ENCODE results near the gene PTGS2. TPM values are rescaled to one million over a fixed set of nuclear protein-coding genes. Genes with fewer than 3 reads are reported as not detected.

PTGS2 gene
- total RNA-seq, 1 donor from 2014 or later, result 0.85 TPM

DNA sequence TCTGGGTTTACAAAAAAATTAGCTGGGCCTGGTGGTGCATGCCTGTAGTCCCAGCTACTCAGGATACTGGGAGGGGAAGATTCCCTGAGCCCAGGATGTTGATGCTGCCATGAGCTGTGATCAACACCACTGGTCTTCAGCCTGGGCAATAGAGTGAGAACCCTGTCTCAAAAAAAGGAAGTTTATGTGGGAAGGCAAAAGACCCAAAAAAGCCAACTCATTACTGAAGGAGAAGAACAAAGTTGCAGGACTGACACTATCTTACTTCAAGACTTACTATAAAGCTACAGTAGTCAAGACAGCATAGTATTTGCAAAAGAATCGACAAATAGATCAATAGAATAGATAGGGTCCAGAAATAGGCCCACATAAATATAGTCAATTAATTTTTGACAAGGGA lies 9.2 kb upstream of the PTGS2 start:
- intact Hi-C loops (cut with micrococcal nuclease), result no loop called here
- H3K4me3 ChIP-seq, result no peak overlapping the region
- no peak overlapping the region for H3K27ac ChIP-seq (replicated peaks)
- TF ChIP-seq, protein P1, sequence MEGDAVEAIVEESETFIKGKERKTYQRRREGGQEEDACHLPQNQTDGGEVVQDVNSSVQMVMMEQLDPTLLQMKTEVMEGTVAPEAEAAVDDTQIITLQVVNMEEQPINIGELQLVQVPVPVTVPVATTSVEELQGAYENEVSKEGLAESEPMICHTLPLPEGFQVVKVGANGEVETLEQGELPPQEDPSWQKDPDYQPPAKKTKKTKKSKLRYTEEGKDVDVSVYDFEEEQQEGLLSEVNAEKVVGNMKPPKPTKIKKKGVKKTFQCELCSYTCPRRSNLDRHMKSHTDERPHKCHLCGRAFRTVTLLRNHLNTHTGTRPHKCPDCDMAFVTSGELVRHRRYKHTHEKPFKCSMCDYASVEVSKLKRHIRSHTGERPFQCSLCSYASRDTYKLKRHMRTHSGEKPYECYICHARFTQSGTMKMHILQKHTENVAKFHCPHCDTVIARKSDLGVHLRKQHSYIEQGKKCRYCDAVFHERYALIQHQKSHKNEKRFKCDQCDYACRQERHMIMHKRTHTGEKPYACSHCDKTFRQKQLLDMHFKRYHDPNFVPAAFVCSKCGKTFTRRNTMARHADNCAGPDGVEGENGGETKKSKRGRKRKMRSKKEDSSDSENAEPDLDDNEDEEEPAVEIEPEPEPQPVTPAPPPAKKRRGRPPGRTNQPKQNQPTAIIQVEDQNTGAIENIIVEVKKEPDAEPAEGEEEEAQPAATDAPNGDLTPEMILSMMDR (IDR thresholded peaks at IDR 0.05; ENCODE audit: borderline replicate concordance), result no peak
- H3K4me1 ChIP-seq, result no peaks in the 10 kb centered on the region
- no peaks in the 10 kb centered on the region for H3K27me3 ChIP-seq (ENCODE audit: low read depth)
- H3K36me3 ChIP-seq, result no peaks in the 10 kb centered on the region
- peaks cover 26% of the 10 kb centered on the region for H3K9me3 ChIP-seq (replicated peaks)
- DNase-seq, result no peak

DNA sequence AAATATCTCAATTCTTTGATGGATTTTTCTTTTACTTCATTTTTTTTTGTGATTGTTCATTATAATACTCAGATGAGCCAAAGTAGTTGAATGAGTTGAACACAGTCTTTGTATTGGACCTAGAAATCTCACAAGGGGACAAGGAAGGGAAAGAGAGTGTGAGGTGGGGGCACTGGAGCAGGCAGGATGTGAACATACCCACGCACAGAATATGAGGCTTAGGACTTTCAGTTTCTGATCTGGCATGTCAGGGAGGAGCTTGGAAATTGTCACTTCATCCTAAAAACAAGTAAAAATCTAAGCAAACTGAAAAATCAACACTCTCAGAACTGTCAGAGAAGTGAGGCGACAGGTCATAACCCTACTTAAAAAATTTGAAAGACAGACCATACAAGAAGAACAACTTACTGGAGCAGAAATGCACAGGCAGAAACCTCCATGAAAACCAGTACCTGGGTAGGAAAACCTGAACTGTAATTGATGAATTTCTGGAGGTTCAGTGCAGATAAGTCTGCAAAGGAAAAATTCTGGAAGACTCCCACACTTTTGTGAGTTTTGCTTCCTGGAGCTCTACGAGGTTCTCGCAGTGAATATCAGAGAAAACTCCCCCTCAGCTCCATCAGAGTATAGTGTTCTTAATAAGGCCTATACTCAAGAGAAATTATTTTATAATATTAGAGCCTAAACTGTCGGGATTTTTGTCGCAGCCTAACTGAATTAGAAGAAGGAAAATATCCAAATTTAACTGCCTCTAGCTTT lies 3.6 kb upstream of the PTGS2 start:
- peaks cover 24% of the 10 kb centered on the region for H3K27me3 ChIP-seq (ENCODE audit: low read depth)
- intact Hi-C loops (cut with micrococcal nuclease), result no loop called here
- H3K4me1 ChIP-seq, result peaks cover 15% of the 10 kb centered on the region
- H3K9me3 ChIP-seq (replicated peaks), result peaks cover 24% of the 10 kb centered on the region
- H3K27ac ChIP-seq (replicated peaks), result no peak overlapping the region
- H3K4me3 ChIP-seq, result no peak overlapping the region
- TF ChIP-seq, protein P1 (IDR thresholded peaks at IDR 0.05; ENCODE audit: borderline replicate concordance), result no peak
- no peak for DNase-seq
- H3K36me3 ChIP-seq, result no peaks in the 10 kb centered on the region

GRCh38 chr1:186682736-186683135 lies 2.5 kb upstream of the PTGS2 start:
- Histone ChIP-seq H3K27ac (replicated peaks) (no peak overlapping the region), H3K36me3 (no peaks in the 10 kb centered on the region), H3K9me3 (replicated peaks) (peaks cover 17% of the 10 kb centered on the region), H3K4me3 (no peak overlapping the region), H3K27me3 (ENCODE audit: low read depth) (peaks cover 24% of the 10 kb centered on the region), H3K4me1 (peaks cover 15% of the 10 kb centered on the region)
- intact Hi-C loops (cut with micrococcal nuclease), result no loop called here
- DNase-seq, result no peak
- TF ChIP-seq, protein P1 (IDR thresholded peaks at IDR 0.05; ENCODE audit: borderline replicate concordance), result peak; percentile 14

DNA sequence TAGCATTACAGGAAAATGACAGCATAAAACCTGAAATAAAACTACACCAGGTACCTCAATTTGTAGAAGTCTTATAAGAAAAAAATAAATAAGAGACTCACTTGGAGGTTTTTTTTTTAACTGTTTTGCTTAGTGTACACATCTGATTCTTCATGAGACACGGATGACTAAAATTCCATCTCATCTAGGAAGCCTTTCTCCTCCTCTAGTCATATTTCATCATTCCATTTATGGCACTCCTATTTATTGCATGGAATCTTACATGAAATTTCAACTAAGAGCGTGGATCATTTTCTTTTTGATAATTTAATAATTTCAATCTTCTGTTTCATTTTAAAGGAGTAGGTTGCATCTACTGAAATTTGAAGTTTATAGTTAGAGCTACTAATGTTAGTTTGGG lies 1.6 kb upstream of the PTGS2 start:
- DNase-seq, result no peak
- Histone ChIP-seq H3K27ac (replicated peaks) (no peak overlapping the region), H3K9me3 (replicated peaks) (peaks cover 8% of the 10 kb centered on the region), H3K36me3 (no peaks in the 10 kb centered on the region), H3K4me3 (peak overlapping the region; percentile 69), H3K27me3 (ENCODE audit: low read depth) (peaks cover 24% of the 10 kb centered on the region), H3K4me1 (peaks cover 15% of the 10 kb centered on the region)
- intact Hi-C loops (cut with micrococcal nuclease), result no loop called here
- TF ChIP-seq, protein P1 (IDR thresholded peaks at IDR 0.05; ENCODE audit: borderline replicate concordance), result no peak

- TF ChIP-seq, protein P1 (IDR thresholded peaks at IDR 0.05; ENCODE audit: borderline replicate concordance), result no peak
- no peak for DNase-seq
- peak overlapping the region; percentile 76 for H3K27ac ChIP-seq (replicated peaks)
- no peaks in the 10 kb centered on the region for H3K36me3 ChIP-seq
- H3K4me3 ChIP-seq, result peak overlapping the region; percentile 69
- H3K27me3 ChIP-seq (ENCODE audit: low read depth), result peaks cover 24% of the 10 kb centered on the region
- peaks cover 15% of the 10 kb centered on the region for H3K4me1 ChIP-seq
- intact Hi-C loops (cut with micrococcal nuclease), result no loop called here
- peaks cover 1% of the 10 kb centered on the region for H3K9me3 ChIP-seq (replicated peaks)
Observed at GRCh38 chr1:186681121-186681520, 898 bp upstream of the PTGS2 start.

Measured in left ventricle myocardium inferior (tissue), 1 donor.